GM10847 (cell line): ENCODE data around the gene VRK1.

Experiments used
- POLR2A ChIP-seq: IDR thresholded peaks from 2 replicates; pipeline ENCODE4 v1.6.1; 2011; ENCODE audit not compliant: insufficient read length; ENCODE audit errors: extremely low read depth

The VRK1 gene

DNA sequence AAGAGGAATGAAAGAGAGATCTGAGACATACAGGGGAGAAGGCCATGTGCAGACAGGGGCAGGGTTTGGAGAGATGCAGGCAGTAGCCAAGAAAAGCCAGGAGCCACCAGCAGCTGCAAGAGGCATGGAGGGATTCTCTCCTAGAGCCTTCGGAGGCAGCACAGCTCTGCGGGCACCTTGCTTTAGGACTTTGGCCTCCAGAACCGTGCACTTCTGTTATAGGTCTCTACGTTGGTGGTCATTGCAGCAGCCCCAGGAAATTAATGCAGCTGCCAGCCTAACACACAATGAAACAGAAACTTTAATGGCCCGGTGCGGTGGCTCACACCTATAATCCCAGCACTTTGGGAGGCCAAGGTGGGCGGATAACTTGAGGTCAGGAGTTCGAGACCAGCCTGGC, 14.7 kb upstream of the VRK1 start:
- no peak for TF ChIP-seq POLR2A

DNA sequence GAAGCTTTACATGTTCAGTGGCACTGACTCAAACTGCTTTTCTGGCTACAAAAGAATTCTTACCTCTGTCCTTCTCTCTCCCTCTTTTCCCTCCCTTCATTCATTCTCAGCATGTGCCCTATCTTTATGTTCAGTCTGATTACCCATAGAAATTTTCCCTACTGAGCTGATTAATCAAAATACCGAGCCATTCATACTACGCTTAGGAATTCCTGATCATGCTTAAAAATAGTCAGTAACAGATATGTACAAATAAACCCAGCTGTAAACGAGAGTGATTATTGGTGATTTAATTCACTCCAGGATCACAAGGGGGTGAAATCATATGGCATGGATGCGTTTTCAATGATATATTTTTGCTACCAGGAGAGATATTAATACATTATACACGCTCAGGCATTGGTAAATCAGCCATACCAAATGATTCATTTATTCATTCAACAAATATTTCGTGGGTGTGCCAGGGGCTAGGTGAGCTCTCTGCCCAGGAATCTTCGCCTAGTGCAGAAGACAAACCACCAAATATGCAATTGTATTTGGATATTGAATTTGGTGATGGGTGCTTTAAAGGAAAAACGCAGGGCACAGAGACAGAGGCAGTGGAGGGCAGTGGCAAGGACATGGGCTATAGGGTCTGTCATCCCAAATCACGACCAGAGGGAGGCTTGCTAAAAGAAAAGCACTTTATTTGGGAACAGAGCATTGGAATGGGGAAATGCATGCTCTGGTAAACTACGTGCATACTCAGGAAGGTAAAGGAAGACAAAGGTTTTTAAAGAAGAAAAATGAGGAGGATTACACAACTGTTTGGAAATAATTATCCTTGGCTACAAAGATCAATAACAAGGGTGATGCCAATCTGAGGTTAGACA, 13.9 kb upstream of the VRK1 start:
- TF ChIP-seq POLR2A, result no peak

- TF ChIP-seq POLR2A, result no peak
Measured at GRCh38 chr14:96783915-96784224, 13.3 kb upstream of the VRK1 start.

DNA sequence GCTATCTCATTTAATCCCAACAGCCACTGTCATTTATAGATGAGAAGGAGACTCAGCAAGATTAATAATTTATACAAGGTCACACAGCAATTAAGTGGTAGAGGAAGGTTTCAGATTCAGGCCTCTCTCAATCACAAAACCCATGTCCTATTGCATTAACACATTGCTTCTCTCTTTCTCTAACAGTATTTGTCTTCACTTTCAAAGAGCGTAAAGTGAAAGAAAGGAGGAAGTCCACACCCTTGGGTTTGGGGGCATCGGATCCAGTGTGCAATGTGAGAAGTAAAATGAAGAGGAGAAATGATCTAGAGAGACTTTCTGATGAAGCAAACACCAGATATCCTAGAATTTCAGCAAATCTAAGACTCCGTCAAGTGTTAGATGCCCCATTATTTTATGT, 7.0 kb upstream of the VRK1 start:
- TF ChIP-seq POLR2A, result no peak

DNA sequence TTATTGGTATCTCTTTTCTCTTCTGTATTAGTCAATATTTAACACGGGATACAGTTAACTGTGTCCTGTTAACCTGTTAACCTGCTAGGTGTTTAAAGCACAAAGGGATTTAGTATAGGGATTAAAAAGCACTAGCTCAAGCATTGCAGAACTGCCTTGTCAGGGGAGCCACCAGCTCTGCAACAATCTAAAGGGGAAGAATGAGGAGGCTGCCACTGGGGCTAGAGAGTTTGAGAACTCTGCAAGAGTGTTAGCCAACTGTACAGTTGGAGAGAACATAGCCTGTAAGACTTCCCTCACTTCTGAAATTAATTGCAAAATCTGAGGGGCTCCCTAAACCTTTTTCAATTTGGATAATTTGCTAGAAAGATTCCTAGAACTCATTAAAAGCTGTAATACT, 6.5 kb upstream of the VRK1 start:
- no peak for TF ChIP-seq POLR2A

- no peak for TF ChIP-seq POLR2A
Measured at GRCh38 chr14:96792003-96792402, 5.2 kb upstream of the VRK1 start.

DNA sequence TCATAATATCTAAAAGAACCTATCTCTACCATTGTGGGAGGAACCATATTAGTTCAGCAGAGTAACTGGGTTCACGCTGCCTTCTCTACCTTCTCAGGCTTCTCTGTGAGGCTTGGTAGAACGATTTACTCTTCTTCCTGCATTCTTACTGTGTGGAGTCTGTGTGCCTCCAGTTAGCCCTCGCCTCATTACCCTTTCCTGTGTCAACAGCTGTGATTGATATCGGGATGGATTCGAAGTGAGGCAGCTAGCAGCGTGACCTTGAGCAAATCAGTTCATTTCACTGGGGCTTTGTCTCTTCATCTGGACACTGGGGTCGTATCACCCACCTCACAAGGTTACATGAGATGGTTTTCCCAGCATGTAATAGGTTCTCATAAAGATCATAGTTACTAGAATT, 4.6 kb upstream of the VRK1 start:
- TF ChIP-seq POLR2A, result no peak

DNA sequence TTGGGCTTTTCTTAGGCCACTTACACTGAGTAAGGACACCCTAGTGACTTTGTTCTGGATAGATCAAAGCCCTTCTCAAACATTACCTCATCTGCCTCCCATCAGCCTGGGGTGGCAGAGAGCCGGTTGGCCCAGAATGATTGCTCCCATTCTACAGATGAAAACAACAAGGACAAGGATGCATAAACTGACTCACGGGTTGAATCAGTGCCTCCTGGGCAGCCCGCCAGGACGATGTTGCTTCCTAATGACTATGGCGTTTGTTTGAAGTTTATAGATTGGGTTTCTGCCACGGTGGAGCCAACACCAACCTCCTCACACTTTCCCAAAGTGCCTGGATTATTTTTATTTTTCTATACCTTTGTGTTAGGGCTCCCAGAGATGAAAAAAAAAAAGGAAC, 3.6 kb upstream of the VRK1 start:
- no peak for TF ChIP-seq POLR2A

DNA sequence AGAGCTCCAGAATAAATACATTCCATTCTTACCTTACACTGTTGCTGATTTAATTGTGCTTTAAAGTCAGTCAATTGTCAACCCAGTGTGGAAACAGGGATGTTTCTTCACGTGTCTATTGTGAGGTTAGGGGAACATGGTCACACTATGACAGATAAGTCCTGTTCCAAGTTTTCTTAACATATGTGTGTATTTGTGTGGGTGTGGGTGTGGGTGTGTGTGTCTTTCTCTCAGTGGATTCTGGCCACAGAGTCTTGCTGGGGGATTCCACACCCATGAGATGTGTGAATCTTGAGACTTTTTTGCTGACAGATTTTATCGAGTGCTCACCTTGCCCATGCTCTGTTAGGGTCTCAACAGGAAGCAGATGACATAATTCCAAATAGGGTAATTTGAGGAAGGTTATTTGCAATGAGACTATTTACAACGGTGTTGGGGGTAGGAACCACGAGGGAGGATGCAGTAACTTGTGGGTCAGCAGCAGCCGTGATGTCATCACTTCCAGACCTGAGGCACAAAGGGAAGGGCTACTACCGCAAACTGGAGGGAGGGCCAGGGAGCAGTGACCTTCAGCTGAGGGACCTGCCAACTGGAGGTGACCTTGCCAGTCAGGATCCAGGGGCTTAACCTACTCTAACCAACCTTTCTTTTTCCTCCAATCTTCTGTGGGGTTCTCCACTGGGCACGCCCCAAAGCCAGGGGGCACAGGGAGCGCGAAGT, 1.9 kb upstream of the VRK1 start:
- TF ChIP-seq POLR2A, result no peak

DNA sequence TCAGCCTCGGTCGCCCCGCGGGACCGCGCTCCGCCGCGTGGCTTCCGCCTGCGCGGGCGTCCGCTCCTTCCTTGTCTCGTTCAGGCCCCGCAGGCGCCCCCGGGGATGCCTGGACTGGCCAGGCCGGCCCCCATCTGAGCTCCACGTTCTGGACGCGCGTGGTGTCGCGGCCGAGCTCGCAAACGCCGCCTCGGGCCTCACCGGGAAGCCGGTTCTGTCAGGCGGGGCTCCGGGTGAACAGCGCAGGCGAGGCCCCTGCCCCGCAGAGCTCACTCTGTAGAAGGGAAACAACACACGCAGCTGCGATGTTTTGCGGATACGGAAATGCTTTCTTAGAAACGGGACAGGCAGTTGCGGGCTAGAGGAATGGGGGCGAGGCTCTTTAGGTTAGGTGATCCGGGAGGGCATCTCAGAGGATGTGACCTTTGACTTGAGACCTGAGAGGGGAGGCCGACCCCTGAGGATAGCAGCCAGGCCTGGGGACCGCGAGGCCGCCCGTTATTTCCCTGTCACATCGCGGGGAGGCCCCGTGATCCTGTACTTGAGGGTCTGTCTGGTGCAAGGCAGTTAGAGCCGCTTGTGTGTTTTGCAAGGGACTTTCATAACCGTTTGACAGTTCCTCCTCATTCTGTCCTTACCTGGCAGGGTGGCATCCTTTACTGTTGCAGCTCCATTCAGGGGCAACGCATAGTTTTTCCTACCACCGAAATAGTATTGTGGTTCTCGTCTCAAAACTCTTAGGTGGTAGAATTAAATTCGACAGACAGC, 584 bp downstream of the VRK1 start:
- no peak for TF ChIP-seq POLR2A

- no peak for TF ChIP-seq POLR2A
Measured at GRCh38 chr14:96798956-96799355, 1.8 kb downstream of the VRK1 start.

DNA sequence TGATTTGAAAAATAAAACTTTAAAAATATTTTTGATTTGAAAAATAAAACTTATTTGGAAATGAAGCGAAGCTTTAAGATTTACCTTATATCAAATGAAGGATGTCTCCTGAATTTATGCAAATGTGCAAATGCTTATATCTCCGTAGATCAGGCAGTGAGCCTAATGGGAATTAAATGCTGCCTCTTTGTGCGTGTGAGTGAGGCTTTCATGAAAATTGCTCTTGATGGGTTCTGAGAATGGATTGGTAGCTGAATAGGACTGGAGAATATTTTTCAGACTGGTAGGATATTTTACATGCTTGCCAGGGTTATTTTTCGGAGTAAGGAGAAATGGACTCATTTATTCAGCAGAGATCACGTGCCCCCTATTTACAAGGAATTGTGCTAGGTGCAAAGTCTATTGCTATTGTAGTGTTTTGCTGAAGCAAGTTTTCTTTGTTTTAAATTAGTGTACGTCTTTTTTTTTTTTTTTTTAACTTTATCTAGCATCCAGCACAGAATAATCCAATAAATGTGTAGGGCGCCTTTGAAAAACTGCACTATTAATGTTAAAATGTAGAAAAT, 2.4 kb downstream of the VRK1 start:
- TF ChIP-seq POLR2A, result no peak

DNA sequence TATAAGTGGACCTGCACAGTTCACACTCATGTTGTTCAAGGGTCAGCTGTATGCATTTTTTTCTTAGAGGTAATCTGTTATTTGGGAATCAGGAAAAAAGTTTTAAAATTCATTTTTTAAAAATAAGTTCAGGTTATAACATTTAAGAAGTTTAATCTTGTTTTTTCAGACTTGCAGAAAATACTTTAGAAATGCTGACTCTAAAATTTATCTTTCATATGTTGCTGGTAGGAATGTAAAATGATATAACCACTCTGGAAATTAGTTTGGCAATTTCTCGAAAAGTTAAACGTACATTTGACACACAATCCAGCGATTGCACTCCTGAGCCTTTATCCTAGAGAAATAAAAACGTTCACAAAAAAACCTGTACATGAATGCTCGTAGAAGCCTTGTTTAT, 4.7 kb downstream of the VRK1 start:
- TF ChIP-seq POLR2A, result no peak

DNA sequence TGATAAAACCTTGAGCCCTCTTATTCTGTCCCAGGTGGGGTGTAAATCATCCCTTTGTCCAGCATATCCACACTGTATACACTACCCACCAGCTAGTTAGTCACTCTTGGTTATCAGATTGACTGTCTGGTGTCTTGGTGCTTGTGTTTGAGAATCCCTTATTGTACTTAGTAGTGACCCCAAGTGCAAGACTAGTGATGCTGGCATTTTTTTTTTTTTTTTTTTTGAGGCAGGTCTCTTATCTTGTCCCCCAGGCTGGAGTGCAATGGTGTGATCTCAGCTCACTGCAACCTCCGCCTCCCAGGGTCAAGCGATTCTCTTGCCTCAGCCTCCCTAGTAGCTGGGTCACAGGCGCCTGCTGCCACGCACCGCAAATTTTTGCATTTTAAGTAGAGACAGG, 5.8 kb downstream of the VRK1 start:
- no peak for TF ChIP-seq POLR2A

DNA sequence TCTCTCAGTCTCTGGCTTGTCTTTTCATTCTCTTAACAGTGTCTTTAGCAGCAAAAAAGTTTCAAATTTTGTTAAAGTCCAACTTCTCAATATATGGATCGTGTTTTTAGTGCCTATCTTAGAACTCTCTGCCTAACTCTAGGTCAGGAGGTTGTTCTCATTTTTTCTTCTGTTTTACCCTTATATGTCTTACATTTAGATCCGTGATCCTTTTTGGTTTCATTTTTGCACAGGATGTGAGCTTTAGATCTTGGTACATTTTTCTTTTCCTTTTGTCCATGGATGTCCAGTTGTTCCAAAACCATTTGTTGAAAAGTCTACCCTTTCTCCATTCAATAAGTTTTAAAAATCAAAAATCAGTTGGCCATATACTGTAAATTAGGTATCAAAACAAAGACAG, 6.8 kb downstream of the VRK1 start:
- TF ChIP-seq POLR2A, result no peak

GRCh38 chr14:96804895-96805294, 7.7 kb downstream of the VRK1 start:
- TF ChIP-seq POLR2A, result no peak
